Sigmoid colon (tissue), 4 donors: ENCODE data around the gene FMO5.

Experiments
- EP300 ChIP-seq, 4 donors: sonication (generic); formaldehyde crosslinking; IDR thresholded peaks; one replicate each; pipeline ENCODE4 v1.6.1; 2017; ENCODE audit warnings: antibody characterized with exemption in 4 of 4
- POLR2A ChIP-seq, 2 donors: fragments of 450-650 bp; IDR thresholded peaks; one replicate each; pipeline ENCODE4 v1.6.1; 2016; ENCODE audit warnings: antibody characterized with exemption in 2 of 2, mild to moderate bottlenecking in 2 of 2, moderate library complexity in 2 of 2
- POLR2AphosphoS5 ChIP-seq, 4 donors: sonication (generic); formaldehyde crosslinking; IDR thresholded peaks; one replicate each; pipeline ENCODE4 v1.6.1; 2017; ENCODE audit warnings: antibody characterized with exemption in 4 of 4
- TF ChIP-seq, protein P1 (sequence below), 4 experiments: fragments of 450-650 bp in 3 of 4; fragments of 200-600 bp in 1 of 4; IDR thresholded peaks; one replicate each; pipeline ENCODE4 v1.5.1; 2016 to 2019; ENCODE audit warnings: antibody characterized with exemption in 4 of 4, mild to moderate bottlenecking in 3 of 4, moderate library complexity in 2 of 4

DNA sequence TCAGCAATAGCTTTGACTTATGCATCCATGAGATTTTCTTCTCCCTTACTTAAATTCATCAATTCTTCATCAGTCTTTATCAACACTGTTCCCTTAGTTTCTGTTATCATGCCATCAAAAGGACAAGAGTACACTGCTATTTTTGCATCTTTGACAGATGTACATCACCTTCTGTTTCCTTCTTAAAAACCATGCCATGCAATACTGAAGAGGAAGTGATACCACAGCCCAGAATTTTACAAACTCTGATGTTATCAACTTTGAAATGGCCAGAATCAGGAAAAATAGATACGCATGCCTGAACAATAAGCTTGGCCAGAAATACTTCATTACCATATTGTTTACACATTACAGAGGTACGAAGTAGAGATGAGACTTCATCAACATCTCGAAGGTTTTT is 21.1 kb downstream of the FMO5 start:
- TF ChIP-seq, protein P1, sequence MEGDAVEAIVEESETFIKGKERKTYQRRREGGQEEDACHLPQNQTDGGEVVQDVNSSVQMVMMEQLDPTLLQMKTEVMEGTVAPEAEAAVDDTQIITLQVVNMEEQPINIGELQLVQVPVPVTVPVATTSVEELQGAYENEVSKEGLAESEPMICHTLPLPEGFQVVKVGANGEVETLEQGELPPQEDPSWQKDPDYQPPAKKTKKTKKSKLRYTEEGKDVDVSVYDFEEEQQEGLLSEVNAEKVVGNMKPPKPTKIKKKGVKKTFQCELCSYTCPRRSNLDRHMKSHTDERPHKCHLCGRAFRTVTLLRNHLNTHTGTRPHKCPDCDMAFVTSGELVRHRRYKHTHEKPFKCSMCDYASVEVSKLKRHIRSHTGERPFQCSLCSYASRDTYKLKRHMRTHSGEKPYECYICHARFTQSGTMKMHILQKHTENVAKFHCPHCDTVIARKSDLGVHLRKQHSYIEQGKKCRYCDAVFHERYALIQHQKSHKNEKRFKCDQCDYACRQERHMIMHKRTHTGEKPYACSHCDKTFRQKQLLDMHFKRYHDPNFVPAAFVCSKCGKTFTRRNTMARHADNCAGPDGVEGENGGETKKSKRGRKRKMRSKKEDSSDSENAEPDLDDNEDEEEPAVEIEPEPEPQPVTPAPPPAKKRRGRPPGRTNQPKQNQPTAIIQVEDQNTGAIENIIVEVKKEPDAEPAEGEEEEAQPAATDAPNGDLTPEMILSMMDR (IDR thresholded peaks at IDR 0.05): no peak
- TF ChIP-seq POLR2A (IDR thresholded peaks at IDR 0.05) (no peak), POLR2AphosphoS5 (IDR thresholded peaks at IDR 0.05) (no peak), EP300 (IDR thresholded peaks at IDR 0.05) (no peak)
